GM06990 (cell line): ENCODE results near the gene MED25.
A peak's percentile ranks its signal among the peaks of the same experiment; 100 is the strongest.
"Not testable (repeated sequence)": the region's sequence is repeated elsewhere in the genome, so short reads cannot be mapped to it uniquely, and the experiment has no call there.

Experiments
- DNase-seq: peaks from one replicate; pipeline ENCODE4 v3.0.0-alpha.2; 2011; ENCODE audit not compliant: insufficient read length; ENCODE audit errors: extremely low read depth
- H3K27me3 ChIP-seq: replicated peaks from 2 replicates; pipeline ENCODE4 v1.6.0; 2011; ENCODE audit warnings: low read length; ENCODE audit not compliant: control insufficient read depth, insufficient read depth
- H3K36me3 ChIP-seq: 2 replicates; pipeline ENCODE4 v1.5.1; 2011; ENCODE audit warnings: low read length; ENCODE audit not compliant: control insufficient read depth, insufficient read depth
- H3K4me3 ChIP-seq: replicated peaks from 2 replicates; pipeline ENCODE4 v1.5.1; 2011; ENCODE audit warnings: low read depth, mild to moderate bottlenecking, control low read depth, low read length
- CTCF ChIP-seq: IDR thresholded peaks from 2 replicates; pipeline ENCODE4 v1.5.1; 2011; ENCODE audit warnings: low read length, control low read depth, mild to moderate bottlenecking, inconsistent platforms; ENCODE audit not compliant: insufficient read depth, poor library complexity, severe bottlenecking

MED25 gene

GRCh38 chr19:49812452-49812996 lies 5.6 kb upstream of the MED25 start:
- DNase-seq = no peak
- peak overlapping the region; percentile 77 for H3K4me3 ChIP-seq

GRCh38 chr19:49812997-49813861 lies 4.9 kb upstream of the MED25 start, which contains the start of gene FUZ:
TSS of gene FUZ (minus strand) at chr19:49813292. CDS start at chr19:49813106, 186 bp downstream.
- TF ChIP-seq CTCF = peak; percentile 13
- peak; percentile 85 for DNase-seq
- H3K27me3 ChIP-seq = no peaks in the 10 kb centered on the region
- H3K36me3 ChIP-seq = no peaks in the 10 kb centered on the region
- H3K4me3 ChIP-seq = peak within 1 kb of the TSS; percentile 77

More at GRCh38 chr19:49812452-49812996, 5.6 kb upstream of the MED25 start:
- H3K27me3 ChIP-seq = no peaks in the 10 kb centered on the region
- H3K36me3 ChIP-seq = peaks cover 1% of the 10 kb centered on the region; the same call in 1 of the 2 replicates
- TF ChIP-seq CTCF = no peak

GRCh38 chr19:49814010-49814409 lies 4.1 kb upstream of the MED25 start:
- no peak for DNase-seq
- peak overlapping the region; percentile 77 for H3K4me3 ChIP-seq
- no peak for TF ChIP-seq CTCF
- H3K27me3 ChIP-seq = no peaks in the 10 kb centered on the region
- H3K36me3 ChIP-seq = no peaks in the 10 kb centered on the region

- no peak for DNase-seq
- H3K4me3 ChIP-seq = no peak overlapping the region
- peaks cover 3% of the 10 kb centered on the region for H3K36me3 ChIP-seq
- no peak for TF ChIP-seq CTCF
- H3K27me3 ChIP-seq = no peaks in the 10 kb centered on the region
Measured at GRCh38 chr19:49816590-49816989, 1.5 kb upstream of the MED25 start.

GRCh38 chr19:49818649-49819370 lies 721 bp downstream of the MED25 start:
- DNase-seq = no peak
- H3K36me3 ChIP-seq = peaks cover 5% of the 10 kb centered on the region
- H3K4me3 ChIP-seq = peak overlapping the region; percentile 74
- H3K27me3 ChIP-seq = no peaks in the 10 kb centered on the region
- TF ChIP-seq CTCF = no peak

- H3K27me3 ChIP-seq, H3K36me3 ChIP-seq, DNase-seq: not testable (repeated sequence)
- peak overlapping the region; percentile 74 for H3K4me3 ChIP-seq
Measured at GRCh38 chr19:49819452-49820115, 1.5 kb downstream of the MED25 start.
